Stomach (tissue), 9 donors: ENCODE data around the gene HSD17B2. TPM values are rescaled to one million over a fixed set of nuclear protein-coding genes. Genes with fewer than 3 reads are reported as not detected.

ENCODE experiments used
- DNase-seq, 2 donors: peaks; one replicate each; pipeline versions ENCODE4 v3.0.0 to v3.0.0-alpha.2; 2013 to 2019
- H3K27ac ChIP-seq, 5 donors: fragments of 200-600 bp in 4 of 5; sonication (generic) in 4 of 5; one replicate each; pipeline ENCODE4 v1.5.1; 2013 to 2019; ENCODE audit warnings: mild to moderate bottlenecking in 1 of 5, moderate library complexity in 1 of 5
- H3K27me3 ChIP-seq, 3 donors: fragments of 200-600 bp; sonication (generic); one replicate each; pipeline ENCODE4 v1.5.1; 2017 to 2019; ENCODE audit warnings: mixed run types in 1 of 3
- H3K36me3 ChIP-seq, 4 donors: fragments of 200-600 bp; sonication (generic); 1 replicate in 3 of 4; 2 replicates in 1 of 4; pipeline ENCODE4 v1.5.1; 2016 to 2019
- H3K4me1 ChIP-seq, 4 donors: fragments of 200-600 bp; sonication (generic); one replicate each; pipeline ENCODE4 v1.5.1; 2016 to 2019
- H3K4me3 ChIP-seq, 4 donors: fragments of 200-600 bp; sonication (generic) in 3 of 4; one replicate each; pipeline ENCODE4 v1.5.1; 2016 to 2019; ENCODE audit warnings: mild to moderate bottlenecking in 1 of 4
- H3K9me3 ChIP-seq, 4 donors: fragments of 200-600 bp; sonication (generic); one replicate each; pipeline ENCODE4 v1.5.1; 2016 to 2019
- EP300 ChIP-seq: sonication (generic); formaldehyde crosslinking; IDR thresholded peaks from one replicate; pipeline ENCODE4 v1.6.1; 2017; ENCODE audit warnings: antibody characterized with exemption
- POLR2A ChIP-seq, 4 donors: fragments of 450-650 bp; IDR thresholded peaks; one replicate each; pipeline ENCODE4 v1.6.1; 2016; ENCODE audit warnings: antibody characterized with exemption in 4 of 4, control low read depth in 2 of 4, mild to moderate bottlenecking in 1 of 4, moderate library complexity in 1 of 4
- POLR2AphosphoS5 ChIP-seq, 3 donors: sonication (generic); formaldehyde crosslinking; IDR thresholded peaks; one replicate each; pipeline ENCODE4 v1.6.1; 2016; ENCODE audit warnings: antibody characterized with exemption in 3 of 3
- WGBS, 5 donors: extraction: QIAGEN DNeasy Blood & Tissue Kit in 3 of 5; methylation state at CpG; one replicate each; pipeline versions ENCODE4 v1.1.5 to v1.1.7; 2013 to 2018; 5-methylcytosine and 5-hydroxymethylcytosine counted together
- intact Hi-C: fragments of 100-400 bp; cut with DNase I; formaldehyde crosslinking; loops from one replicate; pipeline ENCODE4 v1.15.1; 2023; ENCODE audit warnings: low total_unique reads
- polyA plus RNA-seq, 3 donors: library from polyadenylated mRNA; stranded (reverse); fragments of 200-250 nt; gene quantifications; one replicate each; pipeline ENCODE4 v1.2.3, GENCODE V29; 2013
- total RNA-seq, 5 donors: library from RNA; depleted of rRNA; stranded (reverse); fragments of >200 nt; gene quantifications; one replicate each; pipeline versions ENCODE4 v1.1.0 to v1.2.3, GENCODE V29; 2014 to 2016
- TF ChIP-seq, protein P1 (sequence below), 7 experiments: fragments of 450-650 bp in 4 of 7; fragments of 200-600 bp in 3 of 7; sonication (generic) in 3 of 7; IDR thresholded peaks; one replicate each; pipeline ENCODE4 v1.5.1; 2016 to 2019; ENCODE audit warnings: antibody characterized with exemption in 7 of 7, control low read depth in 2 of 7, mild to moderate bottlenecking in 1 of 7
- donor health status: healthy with polysubstance abuse.
- donor health status: Bipolar disorder and iron deficiency.
- donor health status: healthy.

The HSD17B2 gene
- total and polyA plus RNA-seq, 8 donors: 6.6 to 25.7 (median 15.2) TPM; not detected in 1

DNA sequence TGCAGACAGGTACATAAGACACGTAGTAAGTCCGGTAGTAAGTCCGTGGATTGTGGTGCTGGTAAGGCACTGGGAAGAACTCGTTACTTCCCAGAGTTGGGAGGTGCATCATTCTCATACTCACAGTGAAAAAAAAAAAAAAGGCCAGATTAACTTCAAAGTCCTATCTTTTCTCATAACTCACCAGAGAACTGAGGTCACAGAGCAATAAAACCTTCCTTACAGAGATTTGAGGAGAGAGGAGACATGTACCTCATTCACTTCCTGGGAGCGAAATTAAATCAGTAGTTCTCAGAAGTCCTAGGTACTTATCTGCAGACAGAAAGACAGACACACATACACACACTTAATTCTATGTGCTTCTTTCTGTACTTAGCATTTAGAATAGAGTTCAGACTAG is 112.5 kb downstream of the HSD17B2 start:
- Histone ChIP-seq H3K27me3 (no peaks in the 10 kb centered on the region), H3K4me1 (peaks cover 0 to 2% (median 0%) of the 10 kb centered on the region in 4 donors), H3K27ac (no peak overlapping the region), H3K4me3 (no peak overlapping the region), H3K36me3 (peaks cover 10 to 44% (median 34%) of the 10 kb centered on the region in 4 donors), H3K9me3 (no peaks in the 10 kb centered on the region)
- intact Hi-C loops: no loop called here
- no peak for TF ChIP-seq POLR2A (IDR thresholded peaks at IDR 0.05)
- no peak for TF ChIP-seq POLR2AphosphoS5 (IDR thresholded peaks at IDR 0.05)
- TF ChIP-seq EP300: no peak
- TF ChIP-seq, protein P1, sequence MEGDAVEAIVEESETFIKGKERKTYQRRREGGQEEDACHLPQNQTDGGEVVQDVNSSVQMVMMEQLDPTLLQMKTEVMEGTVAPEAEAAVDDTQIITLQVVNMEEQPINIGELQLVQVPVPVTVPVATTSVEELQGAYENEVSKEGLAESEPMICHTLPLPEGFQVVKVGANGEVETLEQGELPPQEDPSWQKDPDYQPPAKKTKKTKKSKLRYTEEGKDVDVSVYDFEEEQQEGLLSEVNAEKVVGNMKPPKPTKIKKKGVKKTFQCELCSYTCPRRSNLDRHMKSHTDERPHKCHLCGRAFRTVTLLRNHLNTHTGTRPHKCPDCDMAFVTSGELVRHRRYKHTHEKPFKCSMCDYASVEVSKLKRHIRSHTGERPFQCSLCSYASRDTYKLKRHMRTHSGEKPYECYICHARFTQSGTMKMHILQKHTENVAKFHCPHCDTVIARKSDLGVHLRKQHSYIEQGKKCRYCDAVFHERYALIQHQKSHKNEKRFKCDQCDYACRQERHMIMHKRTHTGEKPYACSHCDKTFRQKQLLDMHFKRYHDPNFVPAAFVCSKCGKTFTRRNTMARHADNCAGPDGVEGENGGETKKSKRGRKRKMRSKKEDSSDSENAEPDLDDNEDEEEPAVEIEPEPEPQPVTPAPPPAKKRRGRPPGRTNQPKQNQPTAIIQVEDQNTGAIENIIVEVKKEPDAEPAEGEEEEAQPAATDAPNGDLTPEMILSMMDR (IDR thresholded peaks at IDR 0.05): no peak
- no peak for DNase-seq
- WGBS, 5 donors: 92 to 100% (median 97%) methylated on average over 5 of the region's 5 CpGs

Other genes with a start within 250 kb of the HSD17B2 start
- 1 to 10 TPM in 3 of 5 donors, under 1 TPM in 1, not detected in 1; 0.58 to 7.9 (median 5.6) TPM for gene SDR42E1, start 23.8 kb upstream of the HSD17B2 start, total RNA-seq
- gene SDR42E1, start 23.8 kb upstream of the HSD17B2 start, polyA plus RNA-seq: 1 to 10 TPM; 1.8 to 2.3 (median 1.8) TPM
- 10 to 100 TPM in 1 of 5 donors, 1 to 10 TPM in 3, not detected in 1; 6.1 to 26.3 (median 9.5) TPM for gene MPHOSPH6, start 135.0 kb downstream of the HSD17B2 start, total RNA-seq
- 10 to 100 TPM; 26.8 to 31.9 (median 30.7) TPM for gene MPHOSPH6, start 135.0 kb downstream of the HSD17B2 start, polyA plus RNA-seq